Thyroid gland (tissue), 4 donors: ENCODE results near the gene ATP9B.

ENCODE experiments used
- POLR2A ChIP-seq, 2 donors: fragments of 450-650 bp; IDR thresholded peaks; one replicate each; pipeline ENCODE4 v1.6.1; 2017; ENCODE audit warnings: antibody characterized with exemption in 2 of 2, mild to moderate bottlenecking in 2 of 2, moderate library complexity in 1 of 2
- TF ChIP-seq, protein P1 (sequence below), 6 experiments: fragments of 200-600 bp in 3 of 6; fragments of 450-650 bp in 3 of 6; sonication (generic) in 3 of 6; IDR thresholded peaks; one replicate each; pipeline ENCODE4 v1.5.1; 2016 to 2019; ENCODE audit warnings: antibody characterized with exemption in 6 of 6, mild to moderate bottlenecking in 2 of 6, inconsistent platforms in 1 of 6, moderate library complexity in 1 of 6

DNA sequence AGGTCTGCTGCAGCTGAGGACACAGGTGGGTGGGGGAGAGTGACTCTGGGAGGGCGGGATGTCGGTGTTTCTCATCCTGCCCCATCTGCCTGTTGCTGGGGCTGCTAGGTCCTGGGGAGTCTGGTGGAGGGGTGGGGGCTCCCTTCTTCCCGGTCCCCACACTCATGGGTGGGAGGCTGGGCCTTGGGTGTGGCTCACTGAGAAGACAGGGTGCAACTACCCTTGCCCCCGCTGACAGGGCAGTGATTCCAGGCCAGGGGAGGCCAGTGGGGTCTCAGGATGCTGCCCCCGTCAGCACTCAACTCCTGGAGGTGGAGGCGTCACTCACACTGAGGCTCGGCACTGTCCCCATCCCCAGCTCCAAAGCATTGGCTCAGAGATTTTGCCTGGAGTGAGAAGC is 318.8 kb downstream of the ATP9B start:
- TF ChIP-seq, protein P1, sequence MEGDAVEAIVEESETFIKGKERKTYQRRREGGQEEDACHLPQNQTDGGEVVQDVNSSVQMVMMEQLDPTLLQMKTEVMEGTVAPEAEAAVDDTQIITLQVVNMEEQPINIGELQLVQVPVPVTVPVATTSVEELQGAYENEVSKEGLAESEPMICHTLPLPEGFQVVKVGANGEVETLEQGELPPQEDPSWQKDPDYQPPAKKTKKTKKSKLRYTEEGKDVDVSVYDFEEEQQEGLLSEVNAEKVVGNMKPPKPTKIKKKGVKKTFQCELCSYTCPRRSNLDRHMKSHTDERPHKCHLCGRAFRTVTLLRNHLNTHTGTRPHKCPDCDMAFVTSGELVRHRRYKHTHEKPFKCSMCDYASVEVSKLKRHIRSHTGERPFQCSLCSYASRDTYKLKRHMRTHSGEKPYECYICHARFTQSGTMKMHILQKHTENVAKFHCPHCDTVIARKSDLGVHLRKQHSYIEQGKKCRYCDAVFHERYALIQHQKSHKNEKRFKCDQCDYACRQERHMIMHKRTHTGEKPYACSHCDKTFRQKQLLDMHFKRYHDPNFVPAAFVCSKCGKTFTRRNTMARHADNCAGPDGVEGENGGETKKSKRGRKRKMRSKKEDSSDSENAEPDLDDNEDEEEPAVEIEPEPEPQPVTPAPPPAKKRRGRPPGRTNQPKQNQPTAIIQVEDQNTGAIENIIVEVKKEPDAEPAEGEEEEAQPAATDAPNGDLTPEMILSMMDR (IDR thresholded peaks at IDR 0.05) = no peak
- no peak for TF ChIP-seq POLR2A (IDR thresholded peaks at IDR 0.05)
